ENCODE results near the gene CHRNA9. TPM values are rescaled to one million over a fixed set of nuclear protein-coding genes. Genes with fewer than 3 reads are reported as not detected.

Gene CHRNA9
- total RNA-seq, 1 experiment from 2014 or later = 1.2 TPM

GRCh38 chr4:40321574-40322275, 13.4 kb upstream of the CHRNA9 start (continued):
- TF ChIP-seq ZNF671 (CRISPR knock-in tag; IDR thresholded peaks at IDR 0.05) = no peak
- no peak for TF ChIP-seq OVOL2 (CRISPR knock-in tag; IDR thresholded peaks at IDR 0.05; ENCODE audit: borderline replicate concordance)
- TF ChIP-seq GTF2I (CRISPR knock-in tag; conservative IDR thresholded peaks at IDR 0.05) = no peak
- TF ChIP-seq ZNF219 (CRISPR knock-in tag; IDR thresholded peaks at IDR 0.05; ENCODE audit: borderline replicate concordance) = no peak
- no peak for TF ChIP-seq ESRRA (CRISPR knock-in tag; IDR thresholded peaks at IDR 0.05; ENCODE audit: borderline replicate concordance)
- TF ChIP-seq EMX1 (CRISPR knock-in tag; IDR thresholded peaks at IDR 0.05) = no peak
- TF ChIP-seq SMAD4 (CRISPR knock-in tag; IDR thresholded peaks at IDR 0.05) = no peak
- TF ChIP-seq GABPB1 (CRISPR knock-in tag; IDR thresholded peaks at IDR 0.05) = no peak
- TF ChIP-seq SMAD3 (CRISPR knock-in tag; IDR thresholded peaks at IDR 0.05; ENCODE audit: borderline replicate concordance) = no peak
- TF ChIP-seq E2F1 (CRISPR knock-in tag; IDR thresholded peaks at IDR 0.05) = no peak
- TF ChIP-seq IRF2 (CRISPR knock-in tag; IDR thresholded peaks at IDR 0.05; ENCODE audit: borderline replicate concordance, low read depth) = no peak
- TF ChIP-seq, protein P1, sequence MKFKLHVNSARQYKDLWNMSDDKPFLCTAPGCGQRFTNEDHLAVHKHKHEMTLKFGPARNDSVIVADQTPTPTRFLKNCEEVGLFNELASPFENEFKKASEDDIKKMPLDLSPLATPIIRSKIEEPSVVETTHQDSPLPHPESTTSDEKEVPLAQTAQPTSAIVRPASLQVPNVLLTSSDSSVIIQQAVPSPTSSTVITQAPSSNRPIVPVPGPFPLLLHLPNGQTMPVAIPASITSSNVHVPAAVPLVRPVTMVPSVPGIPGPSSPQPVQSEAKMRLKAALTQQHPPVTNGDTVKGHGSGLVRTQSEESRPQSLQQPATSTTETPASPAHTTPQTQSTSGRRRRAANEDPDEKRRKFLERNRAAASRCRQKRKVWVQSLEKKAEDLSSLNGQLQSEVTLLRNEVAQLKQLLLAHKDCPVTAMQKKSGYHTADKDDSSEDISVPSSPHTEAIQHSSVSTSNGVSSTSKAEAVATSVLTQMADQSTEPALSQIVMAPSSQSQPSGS (CRISPR knock-in tag; IDR thresholded peaks at IDR 0.05; ENCODE audit: borderline replicate concordance, low read depth) = no peak

- DNase-seq (ENCODE audit: low spot score) (no peak), ATAC-seq (no peak)
- Mint-ChIP-seq H3K36me3 (no peaks in the 10 kb centered on the region), H3K27ac (no peak overlapping the region), H3K9me3 (no peaks in the 10 kb centered on the region), H3K4me3 (no peak overlapping the region), H3K27me3 (ENCODE audit: low read depth) (no peaks in the 10 kb centered on the region), H3K4me1 (peaks cover 29% of the 10 kb centered on the region)
- POLR2A ChIA-PET = no interaction called here
- TF ChIP-seq ESRRA (CRISPR knock-in tag; IDR thresholded peaks at IDR 0.05; ENCODE audit: borderline replicate concordance) (no peak), ZNF416 (CRISPR knock-in tag; IDR thresholded peaks at IDR 0.05) (no peak), NR2C2 (CRISPR knock-in tag; IDR thresholded peaks at IDR 0.05) (no peak), CBFB (CRISPR knock-in tag; IDR thresholded peaks at IDR 0.05; ENCODE audit: low read depth) (no peak), TEAD1 (CRISPR knock-in tag; IDR thresholded peaks at IDR 0.05) (no peak)
- TF ChIP-seq, protein P2, sequence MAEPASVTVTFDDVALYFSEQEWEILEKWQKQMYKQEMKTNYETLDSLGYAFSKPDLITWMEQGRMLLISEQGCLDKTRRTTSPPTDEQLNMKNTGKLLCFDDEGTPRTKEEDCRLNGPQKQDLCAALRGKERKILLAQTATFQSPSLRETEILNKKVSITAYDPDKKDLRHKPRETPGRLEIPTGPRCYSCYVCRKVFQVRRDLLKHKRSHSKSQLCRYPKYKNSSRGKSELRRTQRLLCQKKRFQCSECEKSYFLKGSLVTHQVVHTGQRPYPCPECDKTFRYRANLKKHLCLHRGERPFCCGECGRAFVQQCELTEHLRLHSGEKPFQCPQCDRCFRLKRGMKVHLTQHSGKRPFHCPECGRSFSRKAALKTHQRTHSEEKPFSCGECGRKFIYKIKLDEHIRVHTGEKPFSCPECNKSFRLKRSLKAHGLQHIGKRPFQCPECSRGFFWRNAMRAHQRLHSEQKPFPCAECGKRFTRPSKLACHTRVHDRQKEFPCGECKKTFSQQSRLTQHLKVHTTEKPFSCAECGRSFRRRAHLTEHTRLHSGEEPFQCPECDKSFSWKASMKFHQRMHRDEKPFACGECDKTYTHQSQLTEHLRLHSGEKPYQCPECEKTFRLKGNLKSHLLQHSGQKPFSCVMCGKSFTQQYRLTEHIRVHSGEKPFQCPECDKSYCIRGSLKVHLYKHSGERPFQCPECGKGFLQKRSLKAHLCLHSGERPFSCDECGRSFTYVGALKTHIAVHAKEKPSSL (CRISPR knock-in tag; conservative IDR thresholded peaks at IDR 0.05) = no peak
- TF ChIP-seq, protein P3, sequence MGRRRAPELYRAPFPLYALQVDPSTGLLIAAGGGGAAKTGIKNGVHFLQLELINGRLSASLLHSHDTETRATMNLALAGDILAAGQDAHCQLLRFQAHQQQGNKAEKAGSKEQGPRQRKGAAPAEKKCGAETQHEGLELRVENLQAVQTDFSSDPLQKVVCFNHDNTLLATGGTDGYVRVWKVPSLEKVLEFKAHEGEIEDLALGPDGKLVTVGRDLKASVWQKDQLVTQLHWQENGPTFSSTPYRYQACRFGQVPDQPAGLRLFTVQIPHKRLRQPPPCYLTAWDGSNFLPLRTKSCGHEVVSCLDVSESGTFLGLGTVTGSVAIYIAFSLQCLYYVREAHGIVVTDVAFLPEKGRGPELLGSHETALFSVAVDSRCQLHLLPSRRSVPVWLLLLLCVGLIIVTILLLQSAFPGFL (CRISPR knock-in tag; IDR thresholded peaks at IDR 0.05; ENCODE audit: borderline replicate concordance) = no peak
- CTCF ChIA-PET = no interaction called here
These were observed 12.3 kb upstream of the CHRNA9 start for GRCh38 chr4:40322811-40323210.

DNA sequence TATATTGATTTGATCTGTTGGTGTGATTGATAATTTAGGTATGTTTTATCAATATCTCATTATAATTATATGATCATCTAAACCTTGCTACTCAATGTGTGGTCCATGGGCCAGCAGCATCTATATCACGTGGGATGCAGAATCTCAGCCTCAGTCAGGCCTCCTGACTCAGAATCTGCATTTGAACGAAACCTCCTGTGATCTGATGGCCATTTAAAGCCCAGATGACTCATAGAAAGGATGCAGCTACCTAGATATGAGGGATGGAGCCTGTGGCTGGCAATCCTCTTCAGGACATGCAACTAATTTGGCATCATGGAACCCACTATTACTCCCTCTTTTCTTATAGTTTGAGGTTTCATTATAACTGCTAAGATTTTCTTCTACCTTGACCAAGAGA, 11.3 kb upstream of the CHRNA9 start:
- ATAC-seq = peak; percentile 26; the same call in 1 of the 2 replicates
- peaks cover 30% of the 10 kb centered on the region for H3K4me1 Mint-ChIP-seq
- H3K27me3 Mint-ChIP-seq (ENCODE audit: low read depth) = no peaks in the 10 kb centered on the region
- CTCF ChIA-PET = interaction anchor here (1.0 kb wide), 1 partner anchor 267 kb away, joined by 4 read pairs; the partner anchor contains the start of gene N4BP2
- POLR2A ChIA-PET = no interaction called here
- no peak overlapping the region for H3K27ac Mint-ChIP-seq
- no peak for DNase-seq (ENCODE audit: low spot score)
- H3K9me3 Mint-ChIP-seq = no peaks in the 10 kb centered on the region
- H3K4me3 Mint-ChIP-seq = no peak overlapping the region
- H3K36me3 Mint-ChIP-seq = no peaks in the 10 kb centered on the region
- TF ChIP-seq HMGXB4 (CRISPR knock-in tag; IDR thresholded peaks at IDR 0.05) (no peak), ERG (CRISPR knock-in tag; IDR thresholded peaks at IDR 0.05) (no peak), MXD4 (CRISPR knock-in tag; IDR thresholded peaks at IDR 0.05; ENCODE audit: borderline replicate concordance) (no peak), TP53 (CRISPR knock-in tag; IDR thresholded peaks at IDR 0.05) (no peak), NR2C2 (CRISPR knock-in tag; IDR thresholded peaks at IDR 0.05) (no peak), NR1H2 (CRISPR knock-in tag; IDR thresholded peaks at IDR 0.05) (no peak)
- TF ChIP-seq, protein P4, sequence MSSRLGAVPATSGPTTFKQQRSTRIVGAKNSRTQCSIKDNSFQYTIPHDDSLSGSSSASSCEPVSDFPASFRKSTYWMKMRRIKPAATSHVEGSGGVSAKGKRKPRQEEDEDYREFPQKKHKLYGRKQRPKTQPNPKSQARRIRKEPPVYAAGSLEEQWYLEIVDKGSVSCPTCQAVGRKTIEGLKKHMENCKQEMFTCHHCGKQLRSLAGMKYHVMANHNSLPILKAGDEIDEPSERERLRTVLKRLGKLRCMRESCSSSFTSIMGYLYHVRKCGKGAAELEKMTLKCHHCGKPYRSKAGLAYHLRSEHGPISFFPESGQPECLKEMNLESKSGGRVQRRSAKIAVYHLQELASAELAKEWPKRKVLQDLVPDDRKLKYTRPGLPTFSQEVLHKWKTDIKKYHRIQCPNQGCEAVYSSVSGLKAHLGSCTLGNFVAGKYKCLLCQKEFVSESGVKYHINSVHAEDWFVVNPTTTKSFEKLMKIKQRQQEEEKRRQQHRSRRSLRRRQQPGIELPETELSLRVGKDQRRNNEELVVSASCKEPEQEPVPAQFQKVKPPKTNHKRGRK (CRISPR knock-in tag; IDR thresholded peaks at IDR 0.05; ENCODE audit: borderline replicate concordance) = no peak

Data from WTC11 (cell line).